Measurements from ENCODE around the gene PID1.

PID1 gene

GRCh38 chr2:229059331-229060033, 211.6 kb downstream of the PID1 start:
- H3K4me3 ChIP-seq (ENCODE audit: low read length): no peak overlapping the region
- no peak for TF ChIP-seq ZNF274 (IDR thresholded peaks at IDR 0.05; ENCODE audit: low read depth, low read length)

- no peak for TF ChIP-seq ZNF274 (IDR thresholded peaks at IDR 0.05; ENCODE audit: low read depth, low read length)
These were observed 213.0 kb downstream of the PID1 start for GRCh38 chr2:229057976-229058553.

GRCh38 chr2:229054311-229054710, 216.8 kb downstream of the PID1 start:
- TF ChIP-seq ZNF274 (IDR thresholded peaks at IDR 0.05; ENCODE audit: low read depth, low read length): no peak
- no peak overlapping the region for H3K4me3 ChIP-seq (ENCODE audit: low read length)

More at GRCh38 chr2:229057976-229058553, 213.0 kb downstream of the PID1 start:
- H3K4me3 ChIP-seq (ENCODE audit: low read length): no peak overlapping the region

- TF ChIP-seq ZNF274 (IDR thresholded peaks at IDR 0.05; ENCODE audit: low read depth, low read length): no peak
- no peak overlapping the region for H3K4me3 ChIP-seq (ENCODE audit: low read length)
These were observed 219.3 kb downstream of the PID1 start for GRCh38 chr2:229051798-229052197.

- H3K4me3 ChIP-seq (ENCODE audit: low read length): no peak overlapping the region
- TF ChIP-seq ZNF274 (IDR thresholded peaks at IDR 0.05; ENCODE audit: low read depth, low read length): no peak
These were observed 221.0 kb downstream of the PID1 start for GRCh38 chr2:229050133-229050532.

GRCh38 chr2:229048134-229048533, 223.0 kb downstream of the PID1 start:
- H3K4me3 ChIP-seq (ENCODE audit: low read length): no peak overlapping the region
- TF ChIP-seq ZNF274 (IDR thresholded peaks at IDR 0.05; ENCODE audit: low read depth, low read length): no peak

- no peak for TF ChIP-seq ZNF274 (IDR thresholded peaks at IDR 0.05; ENCODE audit: low read depth, low read length)
- no peak overlapping the region for H3K4me3 ChIP-seq (ENCODE audit: low read length)
These were observed 225.4 kb downstream of the PID1 start for GRCh38 chr2:229045671-229046070.

GRCh38 chr2:229044581-229044980, 226.5 kb downstream of the PID1 start:
- H3K4me3 ChIP-seq (ENCODE audit: low read length): no peak overlapping the region
- no peak for TF ChIP-seq ZNF274 (IDR thresholded peaks at IDR 0.05; ENCODE audit: low read depth, low read length)

GRCh38 chr2:229043681-229044080, 227.4 kb downstream of the PID1 start:
- no peak overlapping the region for H3K4me3 ChIP-seq (ENCODE audit: low read length)
- TF ChIP-seq ZNF274 (IDR thresholded peaks at IDR 0.05; ENCODE audit: low read depth, low read length): no peak

- no peak for TF ChIP-seq ZNF274 (IDR thresholded peaks at IDR 0.05; ENCODE audit: low read depth, low read length)
- no peak overlapping the region for H3K4me3 ChIP-seq (ENCODE audit: low read length)
These were observed 228.7 kb downstream of the PID1 start for GRCh38 chr2:229042349-229042748.

- no peak overlapping the region for H3K4me3 ChIP-seq (ENCODE audit: low read length)
- TF ChIP-seq ZNF274 (IDR thresholded peaks at IDR 0.05; ENCODE audit: low read depth, low read length): no peak
These were observed 229.4 kb downstream of the PID1 start for GRCh38 chr2:229041691-229042090.

- no peak overlapping the region for H3K4me3 ChIP-seq (ENCODE audit: low read length)
- no peak for TF ChIP-seq ZNF274 (IDR thresholded peaks at IDR 0.05; ENCODE audit: low read depth, low read length)
These were observed 233.5 kb downstream of the PID1 start for GRCh38 chr2:229037621-229038020.

GRCh38 chr2:229033816-229034215, 237.3 kb downstream of the PID1 start:
- no peak for TF ChIP-seq ZNF274 (IDR thresholded peaks at IDR 0.05; ENCODE audit: low read depth, low read length)
- H3K4me3 ChIP-seq (ENCODE audit: low read length): no peak overlapping the region

GRCh38 chr2:229032608-229033234, 238.4 kb downstream of the PID1 start:
- no peak overlapping the region for H3K4me3 ChIP-seq (ENCODE audit: low read length)
- no peak for TF ChIP-seq ZNF274 (IDR thresholded peaks at IDR 0.05; ENCODE audit: low read depth, low read length)

Data from GM08714 (cell line).